Activated CD4-positive, alpha-beta T cell treated with anti-CD3 and anti-CD28 coated beads for 36 hours (primary cell): Measurements from ENCODE around the gene TUBA8. TPM values are rescaled to one million over a fixed set of nuclear protein-coding genes. Genes with fewer than 3 reads are reported as not detected.
A peak's percentile ranks its signal among the peaks of the same experiment; 100 is the strongest.
"Not testable (repeated sequence)": the region's sequence is repeated elsewhere in the genome, so short reads cannot be mapped to it uniquely, and the experiment has no call there.

Source experiments
- ATAC-seq: fragments of 200-7000 bp; cut with Tn5 transposase; one replicate; pipeline ENCODE4 v1.10.0; 2021; ENCODE audit warnings: mild to moderate bottlenecking, moderate library complexity
- CTCF ChIA-PET: fragments of 350-600 bp; sonication (Branson Sonifier 250); formaldehyde crosslinking; loops from one replicate; lab custom pipeline; 2021; ENCODE audit warnings: antibody characterized with exemption; lab: Charles Lee
- POLR2A ChIA-PET: fragments of 350-600 bp; sonication (Branson Sonifier 250); formaldehyde crosslinking; loops from one replicate; lab custom pipeline; 2021; ENCODE audit warnings: antibody characterized with exemption, inconsistent platforms; lab: Charles Lee
- DNase-seq: peaks from one replicate; pipeline ENCODE4 v3.0.0-alpha.2; 2020
- H3K27ac Mint-ChIP-seq: one replicate; pipeline ENCODE4 v1.8.0; 2021; ENCODE audit warnings: mixed read lengths
- H3K27me3 Mint-ChIP-seq: one replicate; pipeline ENCODE4 v1.8.0; 2021; ENCODE audit warnings: mixed read lengths
- H3K36me3 Mint-ChIP-seq: one replicate; pipeline ENCODE4 v1.8.0; 2021; ENCODE audit warnings: low read depth, mixed read lengths
- H3K4me1 Mint-ChIP-seq: one replicate; pipeline ENCODE4 v1.8.0; 2021; ENCODE audit warnings: mixed read lengths
- H3K4me3 Mint-ChIP-seq: one replicate; pipeline ENCODE4 v1.8.0; 2021; ENCODE audit warnings: mild to moderate bottlenecking, moderate library complexity, mixed read lengths
- H3K9me3 Mint-ChIP-seq: one replicate; pipeline ENCODE4 v1.8.0; 2021; ENCODE audit warnings: low read depth, mixed read lengths
- intact Hi-C, 2 experiments: fragments of 100-400 bp; cut with DNase I in 1 of 2; cut with micrococcal nuclease in 1 of 2; formaldehyde crosslinking; loops; one replicate each; pipeline versions ENCODE4 v1.14.2 to v1.15.1; 2022 to 2024; cut with DNase I, micrococcal nuclease
- total RNA-seq, 2 experiments: library from RNA; stranded (reverse); gene quantifications; one replicate each; pipeline ENCODE4 v1.2.3, GENCODE V29; 2021

The TUBA8 gene
- total RNA-seq, 2 experiments from 2014 or later = 1.9 to 2.6 TPM

GRCh38 chr22:18069041-18069440, 41.6 kb upstream of the TUBA8 start:
- ATAC-seq = no peak
- Mint-ChIP-seq H3K36me3 (no peaks in the 10 kb centered on the region), H3K9me3 (no peaks in the 10 kb centered on the region), H3K4me1 (no peaks in the 10 kb centered on the region), H3K27ac (no peak overlapping the region), H3K27me3 (peaks cover 31% of the 10 kb centered on the region), H3K4me3 (no peak overlapping the region)
- DNase-seq = no peak
- POLR2A ChIA-PET = no interaction called here
- intact Hi-C loops = no loop called here
- CTCF ChIA-PET = interaction anchor here (0.8 to 9.5 kb wide), 3 partner anchors 42 to 238 kb away, joined by 3 to 124 read pairs (median 4); partner anchors contain the start of gene TUBA8

- Mint-ChIP-seq H3K4me3 (no peak overlapping the region), H3K4me1 (no peaks in the 10 kb centered on the region), H3K27ac (no peak overlapping the region), H3K36me3 (no peaks in the 10 kb centered on the region), H3K9me3 (no peaks in the 10 kb centered on the region), H3K27me3 (peaks cover 24% of the 10 kb centered on the region)
- POLR2A ChIA-PET = no interaction called here
- intact Hi-C loops = no loop called here
- ATAC-seq (no peak), DNase-seq (no peak)
- CTCF ChIA-PET = interaction anchor here (1.5 to 9.5 kb wide), 2 partner anchors 67 to 239 kb away, joined by 4 to 124 read pairs; no protein-coding TSS in a partner anchor
These were observed 40.6 kb upstream of the TUBA8 start for GRCh38 chr22:18070041-18070440.

- POLR2A ChIA-PET = no interaction called here
- Mint-ChIP-seq H3K4me1 (no peaks in the 10 kb centered on the region), H3K4me3 (no peak overlapping the region), H3K9me3 (no peaks in the 10 kb centered on the region), H3K27me3 (peaks cover 19% of the 10 kb centered on the region), H3K36me3 (no peaks in the 10 kb centered on the region), H3K27ac (no peak overlapping the region)
- intact Hi-C loops = no loop called here
- DNase-seq (peak; percentile 25), ATAC-seq (no peak)
- CTCF ChIA-PET = interaction anchor here (0.7 to 9.5 kb wide), 2 partner anchors 239 to 264 kb away, joined by 3 to 124 read pairs; no protein-coding TSS in a partner anchor
These were observed 39.9 kb upstream of the TUBA8 start for GRCh38 chr22:18070556-18071306.

- intact Hi-C loops, H3K36me3 Mint-ChIP-seq, H3K9me3 Mint-ChIP-seq, DNase-seq, H3K4me3 Mint-ChIP-seq, ATAC-seq, H3K4me1 Mint-ChIP-seq, H3K27ac Mint-ChIP-seq: not testable (repeated sequence)
- ChIA-PET CTCF (interaction anchor here (0.7 to 9.5 kb wide), 3 partner anchors 39 to 265 kb away, joined by 3 to 124 read pairs (median 3); partner anchors contain the start of gene TUBA8), POLR2A (interaction anchor here (0.6 kb wide), 1 partner anchor 326 kb away, joined by 5 read pairs; no protein-coding TSS in a partner anchor)
- H3K27me3 Mint-ChIP-seq = peaks cover 12% of the 10 kb centered on the region
These were observed 39.2 kb upstream of the TUBA8 start for GRCh38 chr22:18071307-18071967.

GRCh38 chr22:18071968-18072310, 38.7 kb upstream of the TUBA8 start:
- Mint-ChIP-seq H3K36me3 (no peaks in the 10 kb centered on the region), H3K27ac (no peak overlapping the region), H3K27me3 (peaks cover 8% of the 10 kb centered on the region)

GRCh38 chr22:18073467-18073866, 37.1 kb upstream of the TUBA8 start:
- H3K27ac Mint-ChIP-seq = no peak overlapping the region
- DNase-seq (no peak), ATAC-seq (no peak)
- H3K4me1 Mint-ChIP-seq = peaks cover 12% of the 10 kb centered on the region
- ChIA-PET CTCF (interaction anchor here (1.2 to 9.5 kb wide), 2 partner anchors 242 to 331 kb away, joined by 3 to 124 read pairs; no protein-coding TSS in a partner anchor), POLR2A (interaction anchor here (0.5 kb wide), 1 partner anchor 70 kb away, joined by 3 read pairs; no protein-coding TSS in a partner anchor)
- H3K27me3 Mint-ChIP-seq = no peaks in the 10 kb centered on the region
- H3K9me3 Mint-ChIP-seq = no peaks in the 10 kb centered on the region
- H3K36me3 Mint-ChIP-seq = peaks cover under 1% of the 10 kb centered on the region
- no peak overlapping the region for H3K4me3 Mint-ChIP-seq
- intact Hi-C loops = no loop called here

More at GRCh38 chr22:18071968-18072310, 38.7 kb upstream of the TUBA8 start:
- peaks cover 11% of the 10 kb centered on the region for H3K4me1 Mint-ChIP-seq
- intact Hi-C loops = no loop called here
- CTCF ChIA-PET = interaction anchor here (1.5 to 9.5 kb wide), 2 partner anchors 38 to 241 kb away, joined by 3 to 124 read pairs; partner anchors contain the start of gene TUBA8
- POLR2A ChIA-PET = interaction anchor here (0.6 kb wide), 1 partner anchor 326 kb away, joined by 5 read pairs; no protein-coding TSS in a partner anchor
- no peaks in the 10 kb centered on the region for H3K9me3 Mint-ChIP-seq
- DNase-seq = no peak
- no peak overlapping the region for H3K4me3 Mint-ChIP-seq
- ATAC-seq = no peak

GRCh38 chr22:18073927-18074326, 36.7 kb upstream of the TUBA8 start:
- intact Hi-C loops, H3K4me3 Mint-ChIP-seq, H3K36me3 Mint-ChIP-seq, H3K9me3 Mint-ChIP-seq, ATAC-seq, H3K27ac Mint-ChIP-seq, DNase-seq, H3K27me3 Mint-ChIP-seq: not testable (repeated sequence)
- POLR2A ChIA-PET = interaction anchor here (0.5 kb wide), 1 partner anchor 70 kb away, joined by 3 read pairs; no protein-coding TSS in a partner anchor
- CTCF ChIA-PET = interaction anchor here (0.7 to 9.5 kb wide), 2 partner anchors 243 to 278 kb away, joined by 4 to 124 read pairs; no protein-coding TSS in a partner anchor
- H3K4me1 Mint-ChIP-seq = peaks cover 14% of the 10 kb centered on the region

- peaks cover 14% of the 10 kb centered on the region for H3K36me3 Mint-ChIP-seq
- DNase-seq = no peak
- no peak overlapping the region for H3K4me3 Mint-ChIP-seq
These were observed 35.4 kb upstream of the TUBA8 start for GRCh38 chr22:18075101-18075719.

GRCh38 chr22:18075720-18076497, 34.7 kb upstream of the TUBA8 start:
- Mint-ChIP-seq H3K27me3 (no peaks in the 10 kb centered on the region), H3K4me1 (peaks cover 28% of the 10 kb centered on the region), H3K9me3 (no peaks in the 10 kb centered on the region), H3K27ac (peak overlapping the region; percentile 53), H3K36me3 (peaks cover 21% of the 10 kb centered on the region), H3K4me3 (peak overlapping the region; percentile 48)
- intact Hi-C loops = loop anchor here (1.0 to 5.0 kb wide), 12 partner anchors 35 to 1001 kb away; partner anchors contain the start of genes TUBA8 (in 2 of the 2), ATP6V1E1 (in 1 of the 2), BCL2L13 (in 1 of the 2) and IL17RA (in 1 of the 2)
- ChIA-PET CTCF (interaction anchor here (0.6 to 9.5 kb wide), 44 partner anchors 10 to 516 kb away, joined by 3 to 124 read pairs (median 4); partner anchors contain the start of genes BCL2L13, BID, MICAL3 and USP18), POLR2A (no interaction called here)
- DNase-seq (peak; percentile 40), ATAC-seq (no peak)

More at GRCh38 chr22:18075101-18075719, 35.4 kb upstream of the TUBA8 start:
- intact Hi-C loops = loop anchor here in 1 of 2 experiments (5.0 kb wide), 3 partner anchors 37 to 78 kb away; partner anchors contain the start of gene TUBA8
- H3K4me1 Mint-ChIP-seq = peaks cover 25% of the 10 kb centered on the region
- ATAC-seq = no peak
- CTCF ChIA-PET = interaction anchor here (0.6 to 9.5 kb wide), 23 partner anchors 9 to 332 kb away, joined by 3 to 124 read pairs (median 5); partner anchors contain the start of gene BID
- no peak overlapping the region for H3K27ac Mint-ChIP-seq
- POLR2A ChIA-PET = no interaction called here
- no peaks in the 10 kb centered on the region for H3K9me3 Mint-ChIP-seq
- no peaks in the 10 kb centered on the region for H3K27me3 Mint-ChIP-seq
